ENCODE results near the gene SMTNL2. TPM values are rescaled to one million over a fixed set of nuclear protein-coding genes. Genes with fewer than 3 reads are reported as not detected.
"Not testable (repeated sequence)": the region's sequence is repeated elsewhere in the genome, so short reads cannot be mapped to it uniquely, and the experiment has no call there.

SMTNL2 gene
- total RNA-seq, 1 donor from 2014 or later = 65.7 TPM

DNA sequence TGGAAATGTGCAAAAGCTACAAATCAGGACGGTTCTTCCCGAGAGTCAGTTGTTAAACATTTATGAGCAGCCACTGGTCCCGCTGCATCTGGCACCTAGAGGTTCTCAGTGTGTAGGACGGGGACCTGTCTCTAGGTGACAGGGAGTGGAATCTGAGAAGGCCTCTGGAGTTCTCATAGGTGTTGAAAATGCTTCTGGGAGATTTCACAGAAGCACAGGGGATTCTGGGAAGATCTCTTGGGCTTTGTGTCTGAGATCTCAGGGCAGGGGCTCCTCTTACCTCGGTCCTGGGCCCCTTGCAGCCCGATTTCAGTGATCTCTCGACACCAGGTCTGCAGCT is 48.2 kb downstream of the SMTNL2 start:
- Mint-ChIP-seq H3K36me3 (no peaks in the 10 kb centered on the region), H3K4me1 (peaks cover 7% of the 10 kb centered on the region), H3K4me3 (no peak overlapping the region), H3K27ac (no peak overlapping the region), H3K9me3 (no peaks in the 10 kb centered on the region), H3K27me3 (ENCODE audit: low read depth) (peaks cover 32% of the 10 kb centered on the region)
- no peak for DNase-seq (ENCODE audit: low spot score in 2 of 2, unreplicated experiment in 2 of 2)
- TF ChIP-seq, protein P1, sequence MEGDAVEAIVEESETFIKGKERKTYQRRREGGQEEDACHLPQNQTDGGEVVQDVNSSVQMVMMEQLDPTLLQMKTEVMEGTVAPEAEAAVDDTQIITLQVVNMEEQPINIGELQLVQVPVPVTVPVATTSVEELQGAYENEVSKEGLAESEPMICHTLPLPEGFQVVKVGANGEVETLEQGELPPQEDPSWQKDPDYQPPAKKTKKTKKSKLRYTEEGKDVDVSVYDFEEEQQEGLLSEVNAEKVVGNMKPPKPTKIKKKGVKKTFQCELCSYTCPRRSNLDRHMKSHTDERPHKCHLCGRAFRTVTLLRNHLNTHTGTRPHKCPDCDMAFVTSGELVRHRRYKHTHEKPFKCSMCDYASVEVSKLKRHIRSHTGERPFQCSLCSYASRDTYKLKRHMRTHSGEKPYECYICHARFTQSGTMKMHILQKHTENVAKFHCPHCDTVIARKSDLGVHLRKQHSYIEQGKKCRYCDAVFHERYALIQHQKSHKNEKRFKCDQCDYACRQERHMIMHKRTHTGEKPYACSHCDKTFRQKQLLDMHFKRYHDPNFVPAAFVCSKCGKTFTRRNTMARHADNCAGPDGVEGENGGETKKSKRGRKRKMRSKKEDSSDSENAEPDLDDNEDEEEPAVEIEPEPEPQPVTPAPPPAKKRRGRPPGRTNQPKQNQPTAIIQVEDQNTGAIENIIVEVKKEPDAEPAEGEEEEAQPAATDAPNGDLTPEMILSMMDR (IDR thresholded peaks at IDR 0.05; ENCODE audit: unreplicated experiment) = no peak

DNA sequence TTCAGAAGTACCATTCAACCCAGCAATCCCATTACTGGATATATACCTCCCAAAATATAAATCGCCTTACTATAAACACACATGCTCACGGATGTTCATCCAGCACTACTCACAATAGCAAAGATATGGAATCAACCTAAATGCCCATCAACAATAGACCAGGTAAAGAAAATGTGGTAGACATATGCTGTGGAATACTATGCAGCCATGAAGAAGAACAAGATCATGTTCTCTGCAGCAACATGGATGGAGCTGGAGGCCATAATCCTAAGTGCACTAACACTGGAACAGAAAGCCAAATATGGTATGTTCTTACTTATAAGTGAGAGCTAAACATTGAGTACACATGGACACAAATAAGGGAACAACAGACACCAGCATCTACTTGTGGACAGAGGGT is 49.3 kb downstream of the SMTNL2 start:
- no peaks in the 10 kb centered on the region for H3K9me3 Mint-ChIP-seq
- TF ChIP-seq, protein P1 (IDR thresholded peaks at IDR 0.05; ENCODE audit: unreplicated experiment) = no peak
- no peaks in the 10 kb centered on the region for H3K36me3 Mint-ChIP-seq
- H3K4me1 Mint-ChIP-seq = peaks cover 7% of the 10 kb centered on the region
- H3K27ac Mint-ChIP-seq = no peak overlapping the region
- no peak overlapping the region for H3K4me3 Mint-ChIP-seq
- no peak for DNase-seq (ENCODE audit: low spot score in 2 of 2, unreplicated experiment in 2 of 2)
- H3K27me3 Mint-ChIP-seq (ENCODE audit: low read depth) = peaks cover 40% of the 10 kb centered on the region

DNA sequence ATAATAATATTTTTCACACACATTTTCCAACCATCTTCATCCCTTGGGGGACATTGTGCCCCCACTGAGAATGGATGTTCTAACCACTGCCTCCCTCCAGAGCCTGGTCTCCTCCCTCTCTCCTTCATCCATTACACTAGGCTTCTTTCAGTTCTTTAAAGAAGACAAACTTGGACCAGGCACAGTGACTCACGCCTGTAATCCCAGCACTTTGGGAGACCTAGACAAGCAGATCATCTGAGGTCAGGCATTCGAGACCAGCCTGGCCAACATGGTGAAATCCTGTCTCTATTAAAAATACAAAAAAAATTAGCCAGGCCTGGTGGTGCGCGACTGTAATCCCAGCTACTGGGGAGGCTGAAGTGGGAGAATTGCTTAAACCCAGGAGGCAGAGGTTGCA is 50.6 kb downstream of the SMTNL2 start:
- no peaks in the 10 kb centered on the region for H3K9me3 Mint-ChIP-seq
- H3K27ac Mint-ChIP-seq = no peak overlapping the region
- no peak overlapping the region for H3K4me3 Mint-ChIP-seq
- H3K27me3 Mint-ChIP-seq (ENCODE audit: low read depth) = peaks cover 48% of the 10 kb centered on the region
- no peak for DNase-seq (ENCODE audit: low spot score in 2 of 2, unreplicated experiment in 2 of 2)
- H3K36me3 Mint-ChIP-seq = no peaks in the 10 kb centered on the region
- TF ChIP-seq, protein P1 (IDR thresholded peaks at IDR 0.05; ENCODE audit: unreplicated experiment) = no peak
- H3K4me1 Mint-ChIP-seq = peaks cover 12% of the 10 kb centered on the region

DNA sequence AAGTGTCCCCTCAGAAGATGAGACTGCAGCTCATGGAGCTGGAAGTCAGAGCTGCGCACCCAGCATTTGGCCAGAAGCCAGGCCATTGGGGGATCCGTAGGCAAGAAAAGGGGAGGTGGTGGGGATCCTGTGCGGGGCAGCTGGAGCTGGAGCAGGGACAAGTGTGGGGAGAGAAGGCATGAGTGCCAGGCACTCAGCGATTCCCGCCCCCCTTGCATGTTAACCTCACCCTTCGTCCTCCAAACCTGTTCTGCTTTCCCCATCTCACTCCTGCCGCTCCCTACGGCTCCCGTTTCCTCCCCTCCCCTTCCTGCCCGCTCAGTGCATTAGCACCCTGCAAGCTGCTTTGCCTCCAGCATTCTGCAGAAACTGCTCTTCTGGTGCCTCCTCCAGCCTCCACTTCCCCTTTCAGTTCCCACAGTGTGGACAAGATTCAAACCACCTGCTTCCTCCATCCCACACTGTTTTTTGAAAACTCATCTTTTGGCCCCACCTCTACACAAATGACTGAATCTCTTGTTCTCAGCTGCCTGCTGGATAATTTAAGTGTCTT is 51.6 kb downstream of the SMTNL2 start:
- no peaks in the 10 kb centered on the region for H3K9me3 Mint-ChIP-seq
- no peak for DNase-seq (ENCODE audit: low spot score in 2 of 2, unreplicated experiment in 2 of 2)
- no peaks in the 10 kb centered on the region for H3K36me3 Mint-ChIP-seq
- TF ChIP-seq, protein P1 (IDR thresholded peaks at IDR 0.05; ENCODE audit: unreplicated experiment) = no peak
- peaks cover 55% of the 10 kb centered on the region for H3K27me3 Mint-ChIP-seq (ENCODE audit: low read depth)
- H3K27ac Mint-ChIP-seq = no peak overlapping the region
- H3K4me3 Mint-ChIP-seq = no peak overlapping the region
- H3K4me1 Mint-ChIP-seq = peaks cover 14% of the 10 kb centered on the region

DNA sequence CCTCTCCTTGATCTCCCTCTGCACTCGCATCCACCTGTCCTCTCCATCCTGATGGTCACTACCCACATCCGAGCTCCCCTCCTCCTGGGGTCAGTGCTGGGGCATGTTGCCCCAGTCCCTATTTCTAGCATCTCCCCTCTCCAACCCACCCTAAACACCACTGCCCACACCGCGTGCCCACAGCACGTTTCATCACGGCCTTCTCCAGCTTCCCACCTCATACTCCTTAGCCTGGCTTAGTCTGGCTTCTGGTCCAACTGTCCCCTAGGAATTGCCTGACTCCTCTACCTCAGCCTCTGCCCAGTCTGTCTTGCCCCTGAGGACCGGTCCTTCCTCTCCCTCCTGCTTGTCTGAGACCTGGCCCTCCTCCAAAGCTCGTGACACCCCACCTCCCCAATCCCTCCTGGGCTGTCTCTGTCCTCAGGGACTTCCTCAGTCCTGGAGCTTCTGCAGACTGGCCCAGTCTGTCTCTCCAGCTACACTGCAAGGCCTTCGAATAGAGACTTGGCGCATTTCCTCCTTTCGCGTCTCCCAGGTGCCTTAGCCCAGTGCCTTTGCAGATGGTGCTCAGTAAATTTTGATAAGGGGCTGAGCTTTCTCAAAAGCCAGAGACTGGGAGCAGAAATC is 52.3 kb downstream of the SMTNL2 start:
- Mint-ChIP-seq H3K36me3 (no peaks in the 10 kb centered on the region), H3K4me3 (no peak overlapping the region), H3K27ac (no peak overlapping the region), H3K4me1 (peaks cover 20% of the 10 kb centered on the region), H3K9me3 (no peaks in the 10 kb centered on the region), H3K27me3 (ENCODE audit: low read depth) (peaks cover 62% of the 10 kb centered on the region)
- TF ChIP-seq, protein P1 (IDR thresholded peaks at IDR 0.05; ENCODE audit: unreplicated experiment) = no peak
- DNase-seq (ENCODE audit: low spot score in 2 of 2, unreplicated experiment in 2 of 2) = no peak

DNA sequence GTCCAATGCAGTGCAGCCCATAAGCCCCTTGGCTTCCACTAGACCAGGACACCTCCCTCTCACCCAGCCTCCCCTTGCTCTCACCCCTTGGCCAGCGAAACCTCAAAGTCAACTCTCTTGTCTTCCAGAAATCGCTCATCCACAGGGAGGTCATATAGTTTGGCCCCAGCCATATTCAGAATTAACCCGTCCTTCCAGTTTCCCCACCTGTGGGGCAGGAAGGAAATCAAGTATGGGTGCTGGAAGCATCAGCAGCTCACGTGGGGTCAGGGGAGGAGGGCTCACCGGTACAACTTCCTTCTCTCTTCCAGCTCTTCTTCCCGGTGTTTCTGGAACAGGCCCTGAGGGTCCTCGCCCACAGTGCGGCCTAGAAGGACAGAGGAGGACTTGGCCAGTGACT is 54.4 kb downstream of the SMTNL2 start:
- Mint-ChIP-seq H3K4me1 (peaks cover 29% of the 10 kb centered on the region), H3K27me3 (ENCODE audit: low read depth) (peaks cover 82% of the 10 kb centered on the region)
- DNase-seq (ENCODE audit: low spot score in 2 of 2, unreplicated experiment in 2 of 2); H3K4me3 Mint-ChIP-seq; H3K36me3 Mint-ChIP-seq; H3K9me3 Mint-ChIP-seq; H3K27ac Mint-ChIP-seq: not testable (repeated sequence)

DNA sequence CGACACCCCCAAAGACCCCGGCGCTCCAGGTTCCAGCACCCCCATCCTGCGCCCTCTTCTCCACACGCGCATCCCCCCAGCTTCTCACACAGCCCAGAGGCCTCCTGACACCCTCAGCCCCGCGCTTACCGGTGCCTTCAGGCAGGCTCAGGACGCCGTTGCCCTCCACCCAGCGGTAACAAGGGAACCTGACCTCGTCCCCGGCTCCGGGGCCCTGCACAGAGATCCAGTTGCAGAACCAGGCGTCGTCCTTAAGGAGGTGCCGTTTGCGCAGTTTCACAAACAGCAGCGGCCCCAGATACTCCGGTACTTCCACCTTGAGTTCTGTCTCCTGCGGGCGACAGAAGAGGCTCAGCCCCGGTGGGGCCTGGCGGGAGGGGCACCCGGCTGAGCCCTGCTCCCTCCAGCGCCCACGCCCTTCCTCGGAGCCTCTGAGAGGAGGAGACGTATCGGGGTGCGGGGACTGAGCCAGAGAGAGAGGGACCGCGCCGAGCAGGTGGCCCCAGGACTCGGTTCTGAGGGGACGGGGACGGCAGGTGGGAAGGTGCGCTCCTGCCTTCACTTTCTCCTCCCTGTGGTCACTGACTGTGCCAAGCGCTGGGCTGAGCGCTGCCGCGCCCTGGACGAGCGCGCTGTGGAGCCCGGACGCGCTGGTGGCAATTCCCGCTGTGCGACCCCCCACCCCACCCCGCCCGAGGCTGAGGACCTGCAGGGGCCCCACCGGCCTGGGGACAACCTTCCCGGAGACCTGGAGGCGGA is 55.2 kb downstream of the SMTNL2 start:
- not testable (repeated sequence) for H3K4me3 Mint-ChIP-seq; H3K36me3 Mint-ChIP-seq; DNase-seq (ENCODE audit: low spot score in 2 of 2, unreplicated experiment in 2 of 2); H3K9me3 Mint-ChIP-seq; H3K27ac Mint-ChIP-seq
- Mint-ChIP-seq H3K4me1 (peaks cover 29% of the 10 kb centered on the region), H3K27me3 (ENCODE audit: low read depth) (peaks cover 86% of the 10 kb centered on the region)

DNA sequence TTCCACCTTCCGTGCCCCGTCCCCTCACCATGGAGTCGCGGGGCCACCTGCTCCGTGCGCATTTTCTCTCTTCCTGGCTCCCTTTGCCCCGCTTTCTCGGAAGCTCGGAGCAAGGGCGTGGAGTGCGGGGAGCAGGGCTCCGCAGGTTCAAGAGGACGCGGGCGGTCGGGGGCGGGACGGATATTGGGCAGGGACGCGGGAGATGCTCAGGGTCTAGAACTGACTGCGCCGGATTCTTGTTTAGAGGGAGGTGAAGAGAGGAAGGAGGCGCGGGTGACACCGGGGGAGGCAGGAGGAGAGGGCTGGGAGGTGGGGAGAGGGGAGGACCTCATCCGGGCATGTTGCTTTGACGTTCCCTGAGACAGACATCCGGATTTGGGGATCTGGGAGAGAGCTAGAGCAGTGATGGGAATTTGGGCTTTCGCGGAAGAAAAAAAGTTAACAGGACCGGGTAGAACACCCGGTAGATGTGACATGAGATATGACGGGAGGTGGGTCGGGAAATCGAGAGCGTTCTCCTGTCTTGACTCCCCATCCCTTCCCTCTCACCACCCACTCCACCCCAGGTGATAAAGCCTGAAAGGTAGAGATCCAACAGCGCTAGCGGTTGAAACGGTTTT is 56.4 kb downstream of the SMTNL2 start:
- Mint-ChIP-seq H3K4me1 (peaks cover 29% of the 10 kb centered on the region), H3K4me3 (peak overlapping the region; percentile 39)

More for the DNA sequence above, 56.4 kb downstream of the SMTNL2 start:
- not testable (repeated sequence) for H3K9me3 Mint-ChIP-seq; H3K27ac Mint-ChIP-seq; H3K36me3 Mint-ChIP-seq; DNase-seq (ENCODE audit: low spot score in 2 of 2, unreplicated experiment in 2 of 2)
- H3K27me3 Mint-ChIP-seq (ENCODE audit: low read depth) = peaks cover 89% of the 10 kb centered on the region
